Measurements from ENCODE around the gene ZNF827.

Gene ZNF827

GRCh38 chr4:145786830-145787229 is 151.8 kb downstream of the ZNF827 start:
- DNase-seq = no peak

GRCh38 chr4:145786261-145786660 is 152.4 kb downstream of the ZNF827 start:
- no peak for DNase-seq

GRCh38 chr4:145785391-145786008 is 153.1 kb downstream of the ZNF827 start:
- DNase-seq = no peak

- no peak for DNase-seq
These were observed 154.6 kb downstream of the ZNF827 start for GRCh38 chr4:145784036-145784435.

GRCh38 chr4:145782756-145783155 is 155.9 kb downstream of the ZNF827 start:
- no peak for DNase-seq

GRCh38 chr4:145781351-145781750 is 157.3 kb downstream of the ZNF827 start:
- no peak for DNase-seq

GRCh38 chr4:145779319-145779801 is 159.3 kb downstream of the ZNF827 start:
- DNase-seq = no peak

GRCh38 chr4:145776208-145776607 is 162.4 kb downstream of the ZNF827 start:
- no peak for DNase-seq

- DNase-seq = no peak
These were observed 163.2 kb downstream of the ZNF827 start for GRCh38 chr4:145775406-145775805.

- DNase-seq = no peak
These were observed 164.2 kb downstream of the ZNF827 start for GRCh38 chr4:145774473-145774872.

GRCh38 chr4:145773581-145774234 is 164.9 kb downstream of the ZNF827 start:
- DNase-seq = no peak

GRCh38 chr4:145772347-145772746 is 166.3 kb downstream of the ZNF827 start:
- no peak for DNase-seq

GRCh38 chr4:145770124-145770523 is 168.5 kb downstream of the ZNF827 start:
- DNase-seq = no peak

GRCh38 chr4:145769450-145770037 is 169.1 kb downstream of the ZNF827 start:
- no peak for DNase-seq

GRCh38 chr4:145766273-145766672 is 172.3 kb downstream of the ZNF827 start:
- no peak for DNase-seq

- DNase-seq = no peak
These were observed 175.2 kb downstream of the ZNF827 start for GRCh38 chr4:145763399-145763798.

GRCh38 chr4:145762719-145763118 is 175.9 kb downstream of the ZNF827 start:
- DNase-seq = no peak

GRCh38 chr4:145760961-145761929 is 177.4 kb downstream of the ZNF827 start:
- DNase-seq = no peak

GRCh38 chr4:145760176-145760575 is 178.4 kb downstream of the ZNF827 start:
- no peak for DNase-seq

GRCh38 chr4:145757188-145757587 is 181.4 kb downstream of the ZNF827 start:
- no peak for DNase-seq

GRCh38 chr4:145756244-145756643 is 182.4 kb downstream of the ZNF827 start:
- DNase-seq = no peak

- no peak for DNase-seq
These were observed 182.8 kb downstream of the ZNF827 start for GRCh38 chr4:145755802-145756201.

- no peak for DNase-seq
These were observed 195.0 kb downstream of the ZNF827 start for GRCh38 chr4:145743641-145744040.

All from CD4-positive, alpha-beta T cell treated with Interleukin-21 for 1 hour (primary cell).